Testis (tissue), 2 donors: Measurements from ENCODE around the gene ENAH.

Experiments used
- CTCF ChIP-seq, 3 experiments: fragments of 450-650 bp in 2 of 3; fragments of 200-600 bp in 1 of 3; sonication (generic) in 1 of 3; IDR thresholded peaks; one replicate each; pipeline ENCODE4 v1.5.1; 2016 to 2019; ENCODE audit warnings: antibody characterized with exemption in 3 of 3, mild to moderate bottlenecking in 2 of 3, moderate library complexity in 1 of 3
- POLR2A ChIP-seq: fragments of 450-650 bp; IDR thresholded peaks from one replicate; pipeline ENCODE4 v1.6.1; 2017; ENCODE audit warnings: antibody characterized with exemption, mild to moderate bottlenecking, moderate library complexity

GRCh38 chr1:225448146-225448805, 204.6 kb downstream of the ENAH start:
- TF ChIP-seq POLR2A (no peak), CTCF (IDR thresholded peaks at IDR 0.05) (no peak)
